B cell (primary cell): ENCODE measurements around the gene NCOR1. TPM values are rescaled to one million over a fixed set of nuclear protein-coding genes. Genes with fewer than 3 reads are reported as not detected.

Experiments used
- ATAC-seq: fragments of 200-7000 bp; cut with Tn5 transposase; one replicate; pipeline ENCODE4 v1.10.0; 2021; ENCODE audit warnings: low read depth, mild to moderate bottlenecking, moderate number of reproducible peaks, moderate library complexity
- CTCF ChIA-PET: fragments of 350-600 bp; sonication (Branson Sonifier 250); formaldehyde crosslinking; loops from one replicate; lab custom pipeline; 2021; ENCODE audit warnings: antibody characterized with exemption, inconsistent platforms; lab: Charles Lee
- POLR2A ChIA-PET: fragments of 350-600 bp; sonication (Branson Sonifier 250); formaldehyde crosslinking; loops from one replicate; lab custom pipeline; 2021; ENCODE audit warnings: antibody characterized with exemption; lab: Charles Lee
- DNase-seq: peaks from one replicate; pipeline ENCODE4 v3.0.0; 2013
- H2AFZ ChIP-seq: 2 replicates; pipeline ENCODE4 v1.6.1; 2012; ENCODE audit warnings: mild to moderate bottlenecking, low read depth, low read length; ENCODE audit not compliant: insufficient read depth, poor library complexity, severe bottlenecking
- H3K27ac ChIP-seq, 2 donors: 1 replicate in 1 of 2; 2 replicates in 1 of 2; pipeline ENCODE4 v1.5.1; 2012 to 2013; ENCODE audit warnings: low read length in 2 of 2, mild to moderate bottlenecking in 2 of 2, moderate library complexity in 1 of 2
- H3K27me3 ChIP-seq, 4 experiments: fragments of 200-600 bp in 1 of 4; sonication (generic) in 1 of 4; replicated peaks in 1 of 4; 1 replicate in 2 of 4; 2 replicates in 2 of 4; pipeline versions ENCODE4 v1.6.1 to v1.7.0; 2013 to 2016; ENCODE audit warnings: low read length in 3 of 4, mild to moderate bottlenecking in 2 of 4, mixed read lengths in 1 of 4, moderate library complexity in 1 of 4; ENCODE audit not compliant: insufficient read depth in 4 of 4, control insufficient read depth in 3 of 4; ENCODE audit errors: control extremely low read depth in 1 of 4
- H3K36me3 ChIP-seq, 2 experiments: replicated peaks in 1 of 2; 1 replicate in 1 of 2; 2 replicates in 1 of 2; pipeline versions ENCODE4 v1.6.1 to v1.7.1; 2013; ENCODE audit warnings: low read length in 1 of 2; ENCODE audit not compliant: insufficient read depth in 2 of 2, control insufficient read depth in 1 of 2; ENCODE audit errors: control extremely low read depth in 1 of 2, extremely low read depth in 1 of 2
- H3K4me1 ChIP-seq, 2 donors: fragments of 200-600 bp in 1 of 2; sonication (generic) in 1 of 2; 1 replicate in 1 of 2; 2 replicates in 1 of 2; pipeline versions ENCODE4 v1.5.1 to v1.6.1; 2013 to 2017; ENCODE audit warnings: low read length in 2 of 2; ENCODE audit not compliant: control insufficient read depth in 2 of 2, insufficient read depth in 2 of 2
- H3K4me2 ChIP-seq: replicated peaks from 2 replicates; pipeline ENCODE3; 2012; ENCODE audit warnings: mild to moderate bottlenecking, low read depth, low read length; ENCODE audit not compliant: poor library complexity, severe bottlenecking
- H3K4me3 ChIP-seq, 5 experiments: fragments of 200-600 bp in 1 of 5; sonication (generic) in 1 of 5; 1 replicate in 3 of 5; 2 replicates in 2 of 5; pipeline versions ENCODE4 v1.5.1 to v1.7.0; 2011 to 2016; ENCODE audit warnings: low read length in 4 of 5, mild to moderate bottlenecking in 4 of 5, low read depth in 2 of 5, control low read depth in 1 of 5, moderate library complexity in 1 of 5; ENCODE audit not compliant: insufficient read depth in 1 of 5; ENCODE audit errors: control extremely low read depth in 1 of 5, extremely low read depth in 1 of 5
- H3K79me2 ChIP-seq: fragments of 200-600 bp; sonication (generic); one replicate; pipeline ENCODE4 v1.6.0; 2016; ENCODE audit warnings: low read length; ENCODE audit not compliant: control insufficient read depth, insufficient read depth
- H3K9ac ChIP-seq: fragments of 200-600 bp; sonication (generic); 2 replicates; pipeline ENCODE4 v1.6.1; 2017; ENCODE audit warnings: mild to moderate bottlenecking, low read length, moderate library complexity
- H3K9me3 ChIP-seq, 3 donors: one replicate each; pipeline versions ENCODE4 v1.6.1 to v1.7.1; 2013; ENCODE audit warnings: low read length in 2 of 3; ENCODE audit not compliant: control insufficient read depth in 2 of 3, insufficient read depth in 1 of 3; ENCODE audit errors: control extremely low read depth in 1 of 3
- H4K20me1 ChIP-seq: 2 replicates; pipeline ENCODE4 v1.6.0; 2012; ENCODE audit warnings: mild to moderate bottlenecking, low read length; ENCODE audit not compliant: insufficient read depth, control insufficient read depth, poor library complexity, severe bottlenecking
- H3K27ac Mint-ChIP-seq: one replicate; pipeline ENCODE4 v1.8.0; 2021; ENCODE audit warnings: mixed read lengths
- H3K27me3 Mint-ChIP-seq: one replicate; pipeline ENCODE4 v1.8.0; 2021; ENCODE audit warnings: mixed read lengths
- H3K4me1 Mint-ChIP-seq: one replicate; pipeline ENCODE4 v1.8.0; 2021; ENCODE audit warnings: mixed read lengths
- H3K4me3 Mint-ChIP-seq: one replicate; pipeline ENCODE4 v1.8.0; 2021; ENCODE audit warnings: mixed read lengths
- H3K9me3 Mint-ChIP-seq: one replicate; pipeline ENCODE4 v1.8.0; 2022; ENCODE audit warnings: mixed read lengths; ENCODE audit not compliant: insufficient read depth
- CTCF ChIP-seq: fragments of 200-600 bp; IDR thresholded peaks from one replicate; pipeline ENCODE4 v1.8.0; 2022; ENCODE audit warnings: antibody characterized with exemption, mild to moderate bottlenecking
- EZH2 ChIP-seq: IDR thresholded peaks from 2 replicates; pipeline ENCODE4 v1.6.1; 2012; ENCODE audit warnings: borderline replicate concordance, low read depth, mild to moderate bottlenecking, moderate library complexity, low read length; ENCODE audit not compliant: insufficient read depth, poor library complexity, severe bottlenecking
- intact Hi-C: fragments of 100-400 bp; cut with micrococcal nuclease; formaldehyde crosslinking; loops from one replicate; pipeline ENCODE4 v1.10.0; 2022
- polyA plus RNA-seq: library from polyadenylated mRNA; depleted of rRNA; stranded (reverse); fragments of >200 nt; gene quantifications from 2 replicates; pipeline ENCODE4 v1.2.3, GENCODE V29; 2012
- total RNA-seq, 2 donors: library from RNA; stranded (reverse); fragments of 120-200 nt in 1 of 2; gene quantifications; 1 replicate in 1 of 2; 2 replicates in 1 of 2; pipeline versions ENCODE4 v1.2.3 to v1.2.4, GENCODE V29; 2013 to 2022

Gene NCOR1
- total and polyA plus RNA-seq, 2 donors (not counting 1 experiment from before 2014, with no cell fraction given), result 46.3 to 217 TPM

- peaks cover 20% of the 10 kb centered on the region for H4K20me1 ChIP-seq
- no peaks in the 10 kb centered on the region for H3K27me3 ChIP-seq
- peaks cover 20 to 40% of the 10 kb centered on the region in 2 experiments for H3K36me3 ChIP-seq
- intact Hi-C loops, result no loop called here
- no peaks in the 10 kb centered on the region for H3K9me3 ChIP-seq
- ATAC-seq (no peak), DNase-seq (no peak)
- POLR2A ChIA-PET, result no interaction called here
- H3K9ac ChIP-seq, result peak overlapping the region; percentile 84
- Mint-ChIP-seq H3K4me1 (peaks cover 32% of the 10 kb centered on the region), H3K27ac (peak overlapping the region; percentile 90), H3K4me3 (peak overlapping the region; percentile 93), H3K9me3 (no peaks in the 10 kb centered on the region), H3K27me3 (no peaks in the 10 kb centered on the region)
- H2AFZ ChIP-seq, result no peak overlapping the region
- no peak for TF ChIP-seq EZH2
- TF ChIP-seq CTCF, result no peak
- CTCF ChIA-PET, result no interaction called here
- H3K4me3 ChIP-seq, result no peak overlapping the region
- H3K27ac ChIP-seq, result no peak overlapping the region
- H3K4me2 ChIP-seq, result peak overlapping the region; percentile 95
- H3K79me2 ChIP-seq, result peaks cover 19% of the 10 kb centered on the region
- H3K4me1 ChIP-seq, result peaks cover 22 to 26% of the 10 kb centered on the region in 2 donors
Measured at GRCh38 chr17:16001226-16001897, 214.0 kb downstream of the NCOR1 start.
